ENCODE data around the gene SLC6A6. TPM values are rescaled to one million over a fixed set of nuclear protein-coding genes. Genes with fewer than 3 reads are reported as not detected.

SLC6A6 gene
- polyA plus RNA-seq, 1 donor (not counting 4 experiments of a cell fraction or from before 2014, with no cell fraction given): 8.3 TPM

DNA sequence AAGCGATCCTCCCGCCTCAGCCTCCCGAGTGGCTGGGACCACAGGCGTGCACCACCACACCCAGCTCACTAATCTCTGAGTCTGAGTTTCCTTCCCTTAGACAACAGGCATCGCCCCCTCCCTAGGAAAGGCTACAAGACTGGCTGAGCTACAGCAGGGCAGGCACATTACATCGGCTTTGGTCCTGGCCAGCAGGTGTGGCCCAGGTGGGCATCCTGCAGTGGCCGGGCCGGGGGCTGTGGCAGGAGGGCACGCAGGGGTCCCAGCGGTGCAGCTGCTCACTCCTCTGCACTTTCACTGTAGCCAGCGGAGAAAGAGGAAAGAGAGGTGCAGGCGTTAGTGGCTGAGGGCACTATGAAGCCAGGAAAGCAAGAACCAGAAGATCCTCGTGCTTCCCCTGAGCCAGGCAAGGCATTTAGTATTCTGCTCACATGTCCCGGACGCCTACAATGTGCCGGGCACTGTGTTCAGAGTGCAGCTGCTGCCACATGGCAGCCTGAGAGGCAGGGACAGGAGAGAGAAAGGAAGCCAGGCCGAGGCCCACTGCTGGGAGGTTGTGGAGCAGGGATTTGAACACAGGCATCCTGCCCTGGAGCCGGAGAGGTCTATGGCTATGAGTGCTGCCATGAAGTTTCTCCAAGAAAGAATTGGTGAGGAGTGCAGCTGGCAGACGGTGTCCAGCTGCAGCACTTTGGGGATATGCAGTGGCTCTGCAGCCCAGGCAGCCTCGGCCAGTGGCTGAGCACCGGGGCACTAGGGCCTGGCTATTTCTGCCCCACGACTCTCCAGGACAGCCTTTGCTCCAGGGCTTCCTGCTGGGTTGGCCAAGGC, 115.4 kb downstream of the SLC6A6 start:
- H3K4me3 ChIP-seq (ENCODE audit: control insufficient read depth in 2 of 3, extremely low read depth in 1 of 3, insufficient read depth in 2 of 3, low read depth in 1 of 3, low read length in 3 of 3): no peak overlapping the region
- no peak overlapping the region for H2AFZ ChIP-seq (ENCODE audit: control insufficient read depth, low read length)
- no peak overlapping the region for H3K27ac ChIP-seq (ENCODE audit: control insufficient read depth, insufficient read depth, low read length)
- no peaks in the 10 kb centered on the region for H3K36me3 ChIP-seq (ENCODE audit: control insufficient read depth in 2 of 2, extremely low read depth in 1 of 2, insufficient read depth in 2 of 2, low read length in 2 of 2)
- H3K9me3 ChIP-seq (ENCODE audit: control insufficient read depth, low read depth, low read length): no peaks in the 10 kb centered on the region
- no peak for DNase-seq (ENCODE audit: low read depth, low spot score)
- no peaks in the 10 kb centered on the region for H3K4me1 ChIP-seq (ENCODE audit: control insufficient read depth, extremely low read depth, insufficient read depth, low read length)
- H3K9me1 ChIP-seq (ENCODE audit: control insufficient read depth, extremely low read depth, insufficient read depth, low read length): no peaks in the 10 kb centered on the region
- H3K4me2 ChIP-seq (ENCODE audit: control insufficient read depth, extremely low read depth, insufficient read depth, low read depth, low read length): no peak overlapping the region
- no peak for FAIRE-seq
- H3K27me3 ChIP-seq (ENCODE audit: control insufficient read depth, extremely low read depth, insufficient read depth, low read length): peaks cover 4% of the 10 kb centered on the region
- TF ChIP-seq, protein P1, sequence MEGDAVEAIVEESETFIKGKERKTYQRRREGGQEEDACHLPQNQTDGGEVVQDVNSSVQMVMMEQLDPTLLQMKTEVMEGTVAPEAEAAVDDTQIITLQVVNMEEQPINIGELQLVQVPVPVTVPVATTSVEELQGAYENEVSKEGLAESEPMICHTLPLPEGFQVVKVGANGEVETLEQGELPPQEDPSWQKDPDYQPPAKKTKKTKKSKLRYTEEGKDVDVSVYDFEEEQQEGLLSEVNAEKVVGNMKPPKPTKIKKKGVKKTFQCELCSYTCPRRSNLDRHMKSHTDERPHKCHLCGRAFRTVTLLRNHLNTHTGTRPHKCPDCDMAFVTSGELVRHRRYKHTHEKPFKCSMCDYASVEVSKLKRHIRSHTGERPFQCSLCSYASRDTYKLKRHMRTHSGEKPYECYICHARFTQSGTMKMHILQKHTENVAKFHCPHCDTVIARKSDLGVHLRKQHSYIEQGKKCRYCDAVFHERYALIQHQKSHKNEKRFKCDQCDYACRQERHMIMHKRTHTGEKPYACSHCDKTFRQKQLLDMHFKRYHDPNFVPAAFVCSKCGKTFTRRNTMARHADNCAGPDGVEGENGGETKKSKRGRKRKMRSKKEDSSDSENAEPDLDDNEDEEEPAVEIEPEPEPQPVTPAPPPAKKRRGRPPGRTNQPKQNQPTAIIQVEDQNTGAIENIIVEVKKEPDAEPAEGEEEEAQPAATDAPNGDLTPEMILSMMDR (optimal IDR thresholded peaks at IDR 0.05 in 1 of 3, IDR thresholded peaks at IDR 0.05 in 1 of 3, conservative IDR thresholded peaks at IDR 0.05 in 1 of 3; ENCODE audit: extremely low read depth in 1 of 3, insufficient read depth in 2 of 3, low read length in 3 of 3): no peak
- TF ChIP-seq EZH2 (IDR thresholded peaks at IDR 0.05; ENCODE audit: low read length): no peak
- H4K20me1 ChIP-seq (ENCODE audit: control insufficient read depth, extremely low read depth, insufficient read depth, low read length): peaks cover 3% of the 10 kb centered on the region
- dilution Hi-C loops (cut with MboI; ENCODE audit: extremely low pct_ligation_motif_present, low sequenced_read_pairs): no loop called here
- no peak overlapping the region for H3K9ac ChIP-seq (ENCODE audit: control insufficient read depth, extremely low read depth, insufficient read depth, low read length)
- no peaks in the 10 kb centered on the region for H3K79me2 ChIP-seq (ENCODE audit: control insufficient read depth, insufficient read depth, low read length)

DNA sequence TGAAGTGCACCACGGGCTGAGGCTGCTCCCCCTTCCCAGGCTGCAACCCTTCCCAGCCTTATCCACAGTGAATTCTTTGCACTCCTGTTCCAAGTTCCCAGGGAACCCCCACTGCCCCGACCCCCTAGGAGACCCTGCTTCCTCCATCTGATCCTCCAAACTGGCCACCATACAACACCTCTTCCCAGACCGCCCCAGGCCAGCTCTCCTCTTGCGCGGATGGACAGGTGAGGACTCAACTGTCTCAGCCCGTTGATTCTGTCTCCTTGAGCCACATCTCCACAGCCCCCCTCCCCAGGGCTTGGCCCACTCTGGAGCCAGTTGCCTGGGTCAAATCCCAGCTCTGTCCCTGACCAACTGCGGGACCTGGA, 116.0 kb downstream of the SLC6A6 start:
- Histone ChIP-seq H3K4me3 (ENCODE audit: control insufficient read depth in 2 of 3, extremely low read depth in 1 of 3, insufficient read depth in 2 of 3, low read depth in 1 of 3, low read length in 3 of 3) (no peak overlapping the region), H3K4me1 (ENCODE audit: control insufficient read depth, extremely low read depth, insufficient read depth, low read length) (no peaks in the 10 kb centered on the region), H3K9me3 (ENCODE audit: control insufficient read depth, low read depth, low read length) (no peaks in the 10 kb centered on the region), H3K27me3 (ENCODE audit: control insufficient read depth, extremely low read depth, insufficient read depth, low read length) (peaks cover 4% of the 10 kb centered on the region), H2AFZ (ENCODE audit: control insufficient read depth, low read length) (no peak overlapping the region), H3K27ac (ENCODE audit: control insufficient read depth, insufficient read depth, low read length) (no peak overlapping the region), H3K9me1 (ENCODE audit: control insufficient read depth, extremely low read depth, insufficient read depth, low read length) (no peaks in the 10 kb centered on the region), H3K79me2 (ENCODE audit: control insufficient read depth, insufficient read depth, low read length) (no peaks in the 10 kb centered on the region), H3K9ac (ENCODE audit: control insufficient read depth, extremely low read depth, insufficient read depth, low read length) (no peak overlapping the region), H4K20me1 (ENCODE audit: control insufficient read depth, extremely low read depth, insufficient read depth, low read length) (peaks cover 4% of the 10 kb centered on the region), H3K36me3 (ENCODE audit: control insufficient read depth in 2 of 2, extremely low read depth in 1 of 2, insufficient read depth in 2 of 2, low read length in 2 of 2) (no peaks in the 10 kb centered on the region), H3K4me2 (ENCODE audit: control insufficient read depth, extremely low read depth, insufficient read depth, low read depth, low read length) (no peak overlapping the region)
- no peak for FAIRE-seq
- dilution Hi-C loops (cut with MboI; ENCODE audit: extremely low pct_ligation_motif_present, low sequenced_read_pairs): no loop called here
- DNase-seq (ENCODE audit: low read depth, low spot score): no peak
- no peak for TF ChIP-seq EZH2 (IDR thresholded peaks at IDR 0.05; ENCODE audit: low read length)
- TF ChIP-seq, protein P1 (optimal IDR thresholded peaks at IDR 0.05 in 1 of 3, IDR thresholded peaks at IDR 0.05 in 1 of 3, conservative IDR thresholded peaks at IDR 0.05 in 1 of 3; ENCODE audit: extremely low read depth in 1 of 3, insufficient read depth in 2 of 3, low read length in 3 of 3): no peak
